Measurements from ENCODE around the gene ZC2HC1C. TPM values are rescaled to one million over a fixed set of nuclear protein-coding genes. Genes with fewer than 3 reads are reported as not detected.
"Not testable (repeated sequence)": the region's sequence is repeated elsewhere in the genome, so short reads cannot be mapped to it uniquely, and the experiment has no call there.

The ZC2HC1C gene
- total RNA-seq, 1 experiment from 2014 or later: 1.3 TPM

DNA sequence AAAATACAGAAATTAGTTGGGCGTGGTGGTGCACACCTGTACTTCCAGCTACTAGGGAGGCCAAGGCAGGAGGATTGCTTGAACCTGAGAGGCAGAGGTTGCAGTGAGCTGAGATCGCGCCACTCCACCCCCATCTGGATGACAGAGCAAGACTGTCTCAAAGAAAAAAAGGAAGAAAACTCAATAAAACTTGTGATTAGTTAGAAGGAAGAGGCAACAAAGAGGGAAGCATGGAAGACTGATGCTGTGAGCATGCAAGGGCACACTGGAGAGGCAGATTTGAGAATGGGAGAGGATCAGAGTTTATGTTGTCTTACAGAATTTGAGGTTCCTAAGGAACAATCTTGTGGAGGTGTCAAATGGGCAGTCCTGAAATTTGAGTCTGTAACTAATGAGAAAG lies 2.8 kb upstream of the ZC2HC1C start:
- Mint-ChIP-seq H3K36me3 (ENCODE audit: insufficient read depth, unreplicated experiment) (no peaks in the 10 kb centered on the region), H3K4me1 (ENCODE audit: insufficient read depth, unreplicated experiment) (peaks cover 6% of the 10 kb centered on the region), H3K4me3 (ENCODE audit: unreplicated experiment) (no peak overlapping the region), H3K9me3 (ENCODE audit: unreplicated experiment) (no peaks in the 10 kb centered on the region), H3K27ac (ENCODE audit: low read depth, unreplicated experiment) (no peak overlapping the region), H3K27me3 (ENCODE audit: insufficient read depth, unreplicated experiment) (no peaks in the 10 kb centered on the region)
- ChIA-PET CTCF (interaction anchor here (1.0 to 1.1 kb wide), 2 partner anchors 22 to 62 kb away, joined by 3 read pairs; no protein-coding TSS in a partner anchor), POLR2A (interaction anchor here (1.0 to 4.1 kb wide), 2 partner anchors 15 to 16 kb away, joined by 3 to 49 read pairs; partner anchors contain the start of gene MLH3)
- no TSS peak for BruUV-seq (replicated peaks)
- no peak for DNase-seq (ENCODE audit: unreplicated experiment)
- TF ChIP-seq, protein P1, sequence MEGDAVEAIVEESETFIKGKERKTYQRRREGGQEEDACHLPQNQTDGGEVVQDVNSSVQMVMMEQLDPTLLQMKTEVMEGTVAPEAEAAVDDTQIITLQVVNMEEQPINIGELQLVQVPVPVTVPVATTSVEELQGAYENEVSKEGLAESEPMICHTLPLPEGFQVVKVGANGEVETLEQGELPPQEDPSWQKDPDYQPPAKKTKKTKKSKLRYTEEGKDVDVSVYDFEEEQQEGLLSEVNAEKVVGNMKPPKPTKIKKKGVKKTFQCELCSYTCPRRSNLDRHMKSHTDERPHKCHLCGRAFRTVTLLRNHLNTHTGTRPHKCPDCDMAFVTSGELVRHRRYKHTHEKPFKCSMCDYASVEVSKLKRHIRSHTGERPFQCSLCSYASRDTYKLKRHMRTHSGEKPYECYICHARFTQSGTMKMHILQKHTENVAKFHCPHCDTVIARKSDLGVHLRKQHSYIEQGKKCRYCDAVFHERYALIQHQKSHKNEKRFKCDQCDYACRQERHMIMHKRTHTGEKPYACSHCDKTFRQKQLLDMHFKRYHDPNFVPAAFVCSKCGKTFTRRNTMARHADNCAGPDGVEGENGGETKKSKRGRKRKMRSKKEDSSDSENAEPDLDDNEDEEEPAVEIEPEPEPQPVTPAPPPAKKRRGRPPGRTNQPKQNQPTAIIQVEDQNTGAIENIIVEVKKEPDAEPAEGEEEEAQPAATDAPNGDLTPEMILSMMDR (IDR thresholded peaks at IDR 0.05; ENCODE audit: unreplicated experiment): no peak
- intact Hi-C loops (cut with micrococcal nuclease): no loop called here

DNA sequence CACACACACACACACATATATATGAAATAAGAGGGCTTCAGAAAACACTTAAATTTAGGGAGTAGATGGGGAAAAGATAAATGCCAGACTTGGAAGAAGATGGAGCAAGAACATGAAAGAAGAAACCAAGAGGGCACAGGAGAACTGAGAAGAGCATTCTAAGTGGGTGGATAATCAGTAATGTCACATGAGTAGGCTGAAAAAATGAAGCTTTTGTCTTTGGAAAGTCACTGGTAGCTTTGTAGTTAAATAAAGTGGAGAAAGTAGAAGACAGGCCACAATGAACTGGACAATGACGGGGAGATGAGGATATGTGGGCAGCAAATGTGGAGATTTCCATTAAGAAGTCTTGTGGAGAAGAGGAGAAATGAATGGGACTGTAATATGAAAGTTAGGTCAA lies 2.2 kb upstream of the ZC2HC1C start:
- intact Hi-C loops (cut with micrococcal nuclease): no loop called here
- TF ChIP-seq, protein P1 (IDR thresholded peaks at IDR 0.05; ENCODE audit: unreplicated experiment): no peak
- Mint-ChIP-seq H3K4me1 (ENCODE audit: insufficient read depth, unreplicated experiment) (peaks cover 6% of the 10 kb centered on the region), H3K9me3 (ENCODE audit: unreplicated experiment) (no peaks in the 10 kb centered on the region), H3K27ac (ENCODE audit: low read depth, unreplicated experiment) (no peak overlapping the region), H3K27me3 (ENCODE audit: insufficient read depth, unreplicated experiment) (no peaks in the 10 kb centered on the region), H3K36me3 (ENCODE audit: insufficient read depth, unreplicated experiment) (no peaks in the 10 kb centered on the region), H3K4me3 (ENCODE audit: unreplicated experiment) (no peak overlapping the region)
- DNase-seq (ENCODE audit: unreplicated experiment): no peak
- CTCF ChIA-PET: interaction anchor here (0.7 to 1.1 kb wide), 3 partner anchors 21 to 404 kb away, joined by 3 read pairs; no protein-coding TSS in a partner anchor
- POLR2A ChIA-PET: interaction anchor here (0.8 to 1.0 kb wide), 2 partner anchors 15 to 64 kb away, joined by 3 read pairs; partner anchors contain the start of gene EIF2B2
- BruUV-seq (replicated peaks): no TSS peak

DNA sequence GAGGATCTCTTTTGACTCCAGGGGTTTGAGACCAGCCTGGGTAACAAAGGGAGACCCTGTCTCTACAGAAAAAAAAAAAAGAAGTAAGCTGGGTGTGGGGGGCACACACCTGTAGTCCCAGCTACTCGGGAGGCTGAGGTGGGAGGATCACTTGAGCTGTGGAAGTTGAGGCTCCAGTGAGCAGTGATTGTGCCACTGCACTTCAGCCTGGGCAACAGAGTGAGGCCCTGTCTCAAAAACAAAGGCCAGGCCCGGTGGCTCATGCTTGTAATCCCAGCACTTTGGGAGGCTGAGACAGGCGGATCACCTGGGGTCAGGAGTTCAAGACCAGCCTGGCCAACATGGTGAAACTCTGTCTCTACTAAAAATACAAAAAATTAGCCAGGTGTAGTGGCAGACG lies 1.7 kb upstream of the ZC2HC1C start:
- H3K4me3 Mint-ChIP-seq (ENCODE audit: unreplicated experiment); H3K27me3 Mint-ChIP-seq (ENCODE audit: insufficient read depth, unreplicated experiment); H3K9me3 Mint-ChIP-seq (ENCODE audit: unreplicated experiment); BruUV-seq (replicated peaks); H3K4me1 Mint-ChIP-seq (ENCODE audit: insufficient read depth, unreplicated experiment); DNase-seq (ENCODE audit: unreplicated experiment); H3K27ac Mint-ChIP-seq (ENCODE audit: low read depth, unreplicated experiment); intact Hi-C loops (cut with micrococcal nuclease); H3K36me3 Mint-ChIP-seq (ENCODE audit: insufficient read depth, unreplicated experiment): not testable (repeated sequence)
- CTCF ChIA-PET: interaction anchor here (0.6 to 1.3 kb wide), 4 partner anchors 11 to 403 kb away, joined by 3 to 4 read pairs (median 3); no protein-coding TSS in a partner anchor
- POLR2A ChIA-PET: interaction anchor here (0.6 to 2.0 kb wide), 11 partner anchors 9 to 214 kb away, joined by 3 to 7 read pairs (median 3); partner anchors contain the start of genes EIF2B2 and MLH3

DNA sequence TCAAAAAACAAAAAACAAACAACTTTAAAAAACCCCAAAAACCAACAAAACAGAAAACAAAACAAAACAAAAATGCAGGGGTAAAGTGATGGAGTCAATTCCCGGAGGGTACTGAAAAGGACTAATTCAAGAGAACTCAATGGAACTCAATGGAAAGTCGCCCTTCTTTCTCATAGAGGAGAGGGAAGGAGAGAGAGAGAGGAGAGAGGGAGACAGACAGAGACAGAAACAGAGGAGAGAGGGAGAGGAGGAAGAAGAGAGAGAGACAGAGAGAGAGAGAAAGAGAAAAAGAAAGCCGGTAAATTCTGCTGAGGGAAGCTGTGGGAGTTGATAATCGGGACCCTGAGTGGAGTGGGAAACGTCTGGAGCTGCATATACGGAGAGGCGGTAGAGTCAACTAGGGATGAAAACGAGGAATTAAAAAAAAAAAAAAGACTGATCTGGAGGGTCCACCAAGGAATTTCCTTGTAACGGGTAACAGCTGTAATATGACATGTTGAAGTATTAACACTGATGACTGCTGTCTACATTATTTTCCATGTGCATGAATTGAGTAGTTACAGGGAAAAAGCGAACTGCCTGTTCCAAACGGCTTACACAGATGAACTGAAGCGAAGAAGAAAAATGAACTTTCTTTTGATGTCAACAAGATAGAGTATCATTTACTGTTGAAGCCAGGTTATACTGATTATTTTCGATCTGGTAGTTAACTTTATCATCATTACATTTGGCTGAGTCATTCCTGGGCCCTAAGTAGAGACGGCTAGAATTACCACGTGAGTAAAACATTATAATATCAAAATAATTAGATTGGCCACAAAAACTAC lies 934 bp upstream of the ZC2HC1C start:
- intact Hi-C loops (cut with micrococcal nuclease): no loop called here
- CTCF ChIA-PET: interaction anchor here (0.5 to 1.3 kb wide), 5 partner anchors 11 to 586 kb away, joined by 3 to 4 read pairs (median 3); no protein-coding TSS in a partner anchor
- TSS peak; percentile 77 for BruUV-seq (replicated peaks)
- Mint-ChIP-seq H3K4me3 (ENCODE audit: unreplicated experiment) (no peak overlapping the region), H3K9me3 (ENCODE audit: unreplicated experiment) (no peaks in the 10 kb centered on the region), H3K27ac (ENCODE audit: low read depth, unreplicated experiment) (no peak overlapping the region), H3K27me3 (ENCODE audit: insufficient read depth, unreplicated experiment) (no peaks in the 10 kb centered on the region), H3K36me3 (ENCODE audit: insufficient read depth, unreplicated experiment) (no peaks in the 10 kb centered on the region), H3K4me1 (ENCODE audit: insufficient read depth, unreplicated experiment) (peaks cover 6% of the 10 kb centered on the region)
- peak; percentile 19 for DNase-seq (ENCODE audit: unreplicated experiment)
- TF ChIP-seq, protein P1 (IDR thresholded peaks at IDR 0.05; ENCODE audit: unreplicated experiment): no peak
- POLR2A ChIA-PET: interaction anchor here (0.6 to 2.2 kb wide), 17 partner anchors 10 to 575 kb away, joined by 3 to 18 read pairs (median 3); partner anchors contain the start of genes DLST, EIF2B2, ISCA2 and MLH3

All from MCF 10A (cell line).